HCT116 (cell line): ENCODE measurements around the gene FCHSD2.
"Not testable (repeated sequence)": the region's sequence is repeated elsewhere in the genome, so short reads cannot be mapped to it uniquely, and the experiment has no call there.

ENCODE experiments used
- ATF3 ChIP-seq: IDR thresholded peaks from 2 replicates; pipeline ENCODE4 v1.6.1; 2012
- EZH2 ChIP-seq: fragments of 200-600 bp; sonication (generic); IDR thresholded peaks from 2 replicates; pipeline ENCODE4 v1.6.1; 2017; ENCODE audit warnings: antibody characterized with exemption, mixed run types
- EZH2phosphoT487 ChIP-seq: fragments of 200-600 bp; IDR thresholded peaks from 2 replicates; pipeline ENCODE4 v1.6.1; 2018; ENCODE audit warnings: antibody characterized with exemption, borderline replicate concordance
- MAX ChIP-seq: IDR thresholded peaks from 2 replicates; pipeline ENCODE4 v1.6.1; 2012
- POLR2A ChIP-seq: IDR thresholded peaks from 2 replicates; pipeline ENCODE4 v1.7.0; 2011; ENCODE audit warnings: borderline replicate concordance; ENCODE audit not compliant: insufficient read depth, insufficient read length; ENCODE audit errors: extremely low read depth
- POLR2AphosphoS5 ChIP-seq: IDR thresholded peaks from 2 replicates; pipeline ENCODE4 v1.6.1; 2011; ENCODE audit warnings: mild to moderate bottlenecking, low read depth, low read length, moderate library complexity
- RAD21 ChIP-seq: IDR thresholded peaks from 2 replicates; pipeline ENCODE4 v1.6.1; 2012; ENCODE audit warnings: low read depth, mild to moderate bottlenecking
- SIN3A ChIP-seq: IDR thresholded peaks from 2 replicates; pipeline ENCODE4 v1.6.1; 2012; ENCODE audit warnings: low read depth
- SP1 ChIP-seq: IDR thresholded peaks from 2 replicates; pipeline ENCODE4 v1.6.1; 2012; ENCODE audit warnings: low read depth
- SRF ChIP-seq: IDR thresholded peaks from 2 replicates; pipeline ENCODE4 v1.6.1; 2012; ENCODE audit warnings: low read depth
- ZFX ChIP-seq: fragments of 450-650 bp; IDR thresholded peaks from 2 replicates; pipeline ENCODE4 v1.6.1; 2017
- ZNF274 ChIP-seq: fragments of 200-500 bp; sonication (Bioruptor generic); IDR thresholded peaks from 2 replicates; pipeline ENCODE4 v1.6.1; 2014; ENCODE audit warnings: mild to moderate bottlenecking, low read depth, low read length, inconsistent platforms
- TF ChIP-seq, protein P1 (sequence below), 3 experiments: fragments of 200-600 bp in 1 of 3; sonication (generic) in 1 of 3; IDR thresholded peaks in 2 of 3; conservative IDR thresholded peaks in 1 of 3; 2 replicates each; pipeline ENCODE4 v1.5.1; 2012 to 2017; ENCODE audit warnings: low read depth in 2 of 3, low read length in 2 of 3, antibody characterized with exemption in 1 of 3, borderline replicate concordance in 1 of 3, control low read depth in 1 of 3, mild to moderate bottlenecking in 1 of 3, mixed read lengths in 1 of 3, mixed run types in 1 of 3, moderate library complexity in 1 of 3; ENCODE audit not compliant: insufficient read depth in 1 of 3
- TF ChIP-seq, protein P2 (sequence below): IDR thresholded peaks from 2 replicates; pipeline ENCODE4 v1.6.1; 2011; ENCODE audit warnings: mild to moderate bottlenecking, low read length, moderate library complexity; ENCODE audit not compliant: insufficient replicate concordance; ENCODE audit errors: extremely low read depth

GRCh38 chr11:72811686-72812085, 330.4 kb downstream of the FCHSD2 start:
- not testable (repeated sequence) for TF ChIP-seq POLR2AphosphoS5, MAX, SIN3A, POLR2A, SRF, EZH2phosphoT487, EZH2, ATF3, SP1, RAD21, ZNF274, ZFX
- TF ChIP-seq, protein P1, sequence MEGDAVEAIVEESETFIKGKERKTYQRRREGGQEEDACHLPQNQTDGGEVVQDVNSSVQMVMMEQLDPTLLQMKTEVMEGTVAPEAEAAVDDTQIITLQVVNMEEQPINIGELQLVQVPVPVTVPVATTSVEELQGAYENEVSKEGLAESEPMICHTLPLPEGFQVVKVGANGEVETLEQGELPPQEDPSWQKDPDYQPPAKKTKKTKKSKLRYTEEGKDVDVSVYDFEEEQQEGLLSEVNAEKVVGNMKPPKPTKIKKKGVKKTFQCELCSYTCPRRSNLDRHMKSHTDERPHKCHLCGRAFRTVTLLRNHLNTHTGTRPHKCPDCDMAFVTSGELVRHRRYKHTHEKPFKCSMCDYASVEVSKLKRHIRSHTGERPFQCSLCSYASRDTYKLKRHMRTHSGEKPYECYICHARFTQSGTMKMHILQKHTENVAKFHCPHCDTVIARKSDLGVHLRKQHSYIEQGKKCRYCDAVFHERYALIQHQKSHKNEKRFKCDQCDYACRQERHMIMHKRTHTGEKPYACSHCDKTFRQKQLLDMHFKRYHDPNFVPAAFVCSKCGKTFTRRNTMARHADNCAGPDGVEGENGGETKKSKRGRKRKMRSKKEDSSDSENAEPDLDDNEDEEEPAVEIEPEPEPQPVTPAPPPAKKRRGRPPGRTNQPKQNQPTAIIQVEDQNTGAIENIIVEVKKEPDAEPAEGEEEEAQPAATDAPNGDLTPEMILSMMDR (IDR thresholded peaks at IDR 0.05 in 2 of 3, conservative IDR thresholded peaks at IDR 0.05 in 1 of 3; ENCODE audit: borderline replicate concordance in 1 of 3, insufficient read depth in 1 of 3, low read depth in 2 of 3, low read length in 2 of 3): not testable (repeated sequence)
- TF ChIP-seq, protein P2, sequence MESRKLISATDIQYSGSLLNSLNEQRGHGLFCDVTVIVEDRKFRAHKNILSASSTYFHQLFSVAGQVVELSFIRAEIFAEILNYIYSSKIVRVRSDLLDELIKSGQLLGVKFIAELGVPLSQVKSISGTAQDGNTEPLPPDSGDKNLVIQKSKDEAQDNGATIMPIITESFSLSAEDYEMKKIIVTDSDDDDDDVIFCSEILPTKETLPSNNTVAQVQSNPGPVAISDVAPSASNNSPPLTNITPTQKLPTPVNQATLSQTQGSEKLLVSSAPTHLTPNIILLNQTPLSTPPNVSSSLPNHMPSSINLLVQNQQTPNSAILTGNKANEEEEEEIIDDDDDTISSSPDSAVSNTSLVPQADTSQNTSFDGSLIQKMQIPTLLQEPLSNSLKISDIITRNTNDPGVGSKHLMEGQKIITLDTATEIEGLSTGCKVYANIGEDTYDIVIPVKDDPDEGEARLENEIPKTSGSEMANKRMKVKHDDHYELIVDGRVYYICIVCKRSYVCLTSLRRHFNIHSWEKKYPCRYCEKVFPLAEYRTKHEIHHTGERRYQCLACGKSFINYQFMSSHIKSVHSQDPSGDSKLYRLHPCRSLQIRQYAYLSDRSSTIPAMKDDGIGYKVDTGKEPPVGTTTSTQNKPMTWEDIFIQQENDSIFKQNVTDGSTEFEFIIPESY: not testable (repeated sequence)
